A549 (cell line): ENCODE measurements around the gene VWA8. TPM values are rescaled to one million over a fixed set of nuclear protein-coding genes. Genes with fewer than 3 reads are reported as not detected.

Source experiments
- ATAC-seq, 2 experiments: fragments of 200-7000 bp in 1 of 2; fragments of >200 bp in 1 of 2; cut with Nextera tagmentation in 1 of 2; cut with Tn5 transposase in 1 of 2; 3 replicates each; pipeline versions ENCODE4 v1.8.0 to v1.9.1; 2018 to 2020; ENCODE audit warnings: mild to moderate bottlenecking in 1 of 2, moderate library complexity in 1 of 2
- CTCF ChIA-PET: fragments of 300-600 bp; sonication (Branson Sonifier 250); formaldehyde crosslinking; extraction: SDS; loops from one replicate; lab custom pipeline; 2021; ENCODE audit warnings: antibody characterized with exemption, inconsistent platforms; lab: Yijun Ruan, JAX
- POLR2A ChIA-PET: fragments of 350-600 bp; formaldehyde crosslinking; extraction: SDS; loops from one replicate; lab custom pipeline; 2021; ENCODE audit warnings: antibody characterized with exemption, inconsistent platforms; lab: Yijun Ruan, JAX
- DNase-seq, 2 experiments: peaks; one replicate each; pipeline versions ENCODE4 v3.0.0 to v3.0.0-alpha.2; 2011 to 2016; ENCODE audit warnings: low read depth in 1 of 2, low spot score in 1 of 2
- FAIRE-seq: peaks from 2 replicates; lab custom pipeline; 2011; peaks lifted over from hg19 to GRCh38; lab: Jason Lieb, UNC
- H3K27ac ChIP-seq, 2 experiments: fragments of >200 bp; sonication (Bioruptor Twin); formaldehyde crosslinking; 3 replicates each; pipeline ENCODE4 v1.5.1; 2016 to 2017
- H3K4me1 ChIP-seq: fragments of >200 bp; sonication (Bioruptor Twin); formaldehyde crosslinking; 3 replicates; pipeline ENCODE4 v1.6.1; 2016
- H3K4me2 ChIP-seq: fragments of >200 bp; sonication (Bioruptor Twin); formaldehyde crosslinking; 3 replicates; pipeline ENCODE4 v1.6.1; 2016
- H3K4me3 ChIP-seq: fragments of >200 bp; sonication (Bioruptor Twin); formaldehyde crosslinking; 3 replicates; pipeline ENCODE4 v1.5.1; 2016
- H3K9me3 ChIP-seq: fragments of >200 bp; sonication (Bioruptor Twin); formaldehyde crosslinking; 3 replicates; pipeline ENCODE4 v1.6.1; 2016
- BCL3 ChIP-seq: fragments of >200 bp; sonication (Bioruptor Twin); formaldehyde crosslinking; IDR thresholded peaks from 3 replicates; pipeline ENCODE4 v1.6.1; 2016
- BHLHE40 ChIP-seq: IDR thresholded peaks from 2 replicates; pipeline ENCODE4 v1.6.1; 2012; ENCODE audit warnings: low read depth, low read length, inconsistent platforms
- CHD2 ChIP-seq: fragments of 150-350 bp; IDR thresholded peaks from 2 replicates; pipeline ENCODE4 v1.6.1; 2014; ENCODE audit warnings: low read length; ENCODE audit not compliant: partially characterized antibody
- CHD4 ChIP-seq: fragments of 200-600 bp; sonication (generic); IDR thresholded peaks from 2 replicates; pipeline ENCODE4 v1.6.1; 2016; ENCODE audit warnings: antibody characterized with exemption, mild to moderate bottlenecking, borderline replicate concordance
- CTCF ChIP-seq: fragments of >200 bp; sonication (Bioruptor Twin); formaldehyde crosslinking; IDR thresholded peaks from 3 replicates; pipeline ENCODE4 v1.5.1; 2016
- EHMT2 ChIP-seq: fragments of 200-600 bp; sonication (generic); IDR thresholded peaks from 2 replicates; pipeline ENCODE4 v1.6.1; 2016; ENCODE audit warnings: antibody characterized with exemption, low read depth, mild to moderate bottlenecking, moderate library complexity
- HDAC2 ChIP-seq: fragments of 200-600 bp; sonication (generic); IDR thresholded peaks from 2 replicates; pipeline ENCODE4 v1.6.1; 2016
- HEYL ChIP-seq: fragments of 250-450 bp; sonication (Bioruptor Pico); IDR thresholded peaks from 2 replicates; pipeline ENCODE4 v1.8.0; 2021; ENCODE audit warnings: mild to moderate bottlenecking, moderate library complexity
- HMGXB4 ChIP-seq: fragments of 250-450 bp; sonication (Bioruptor Pico); IDR thresholded peaks from 2 replicates; pipeline ENCODE4 v1.5.0; 2021; ENCODE audit warnings: mild to moderate bottlenecking, moderate library complexity, borderline replicate concordance
- JUNB ChIP-seq: fragments of >200 bp; sonication (Bioruptor Twin); formaldehyde crosslinking; IDR thresholded peaks from 2 replicates; pipeline ENCODE4 v1.6.1; 2016
- MAFK ChIP-seq: fragments of 450-650 bp; IDR thresholded peaks from 2 replicates; pipeline ENCODE4 v1.6.1; 2014; ENCODE audit not compliant: partially characterized antibody
- PHF8 ChIP-seq: fragments of 200-600 bp; sonication (generic); IDR thresholded peaks from 2 replicates; pipeline ENCODE4 v1.6.1; 2016; ENCODE audit warnings: low read depth, mild to moderate bottlenecking, antibody characterized with exemption, moderate library complexity, borderline replicate concordance
- POLR2AphosphoS2 ChIP-seq: conservative IDR thresholded peaks from 2 replicates; pipeline ENCODE4 v1.6.1; 2012; ENCODE audit warnings: low read length, improper control_type of control experiment, inconsistent platforms
- RAD21 ChIP-seq, 2 experiments: fragments of >200 bp in 1 of 2; sonication (Bioruptor Twin) in 1 of 2; formaldehyde crosslinking in 1 of 2; IDR thresholded peaks in 1 of 2; conservative IDR thresholded peaks in 1 of 2; 2 replicates in 1 of 2; 3 replicates in 1 of 2; pipeline ENCODE4 v1.6.1; 2012 to 2018; ENCODE audit warnings: inconsistent platforms in 1 of 2
- ZFP36 ChIP-seq: fragments of 450-650 bp; IDR thresholded peaks from 2 replicates; pipeline ENCODE4 v1.6.1; 2014; ENCODE audit warnings: borderline replicate concordance; ENCODE audit not compliant: partially characterized antibody
- ZNF302 ChIP-seq: fragments of 250-450 bp; sonication (Bioruptor Pico); IDR thresholded peaks from 2 replicates; pipeline ENCODE4 v1.9.0; 2021; ENCODE audit warnings: inconsistent platforms, mild to moderate bottlenecking, moderate library complexity
- ZSCAN20 ChIP-seq: fragments of 250-450 bp; sonication (Bioruptor Pico); IDR thresholded peaks from 2 replicates; pipeline ENCODE4 v1.8.0; 2022; ENCODE audit warnings: mild to moderate bottlenecking, moderate library complexity
- WGBS: methylation state at CpG from one replicate; pipeline ENCODE4 v1.1.6; 2017; ENCODE audit errors: missing lambda C conversion rate; 5-methylcytosine and 5-hydroxymethylcytosine counted together
- polyA plus RNA-seq, 4 experiments: library from polyadenylated mRNA; depleted of rRNA in 3 of 4; stranded (reverse); fragments of >200 nt; fragmentation: RNase III in 1 of 4; extraction: RNeasy Plus Mini Kit Qiagen cat#74134 plus additional on column Dnase treatment in 1 of 4; gene quantifications; 2 replicates in 3 of 4; 3 replicates in 1 of 4; pipeline ENCODE4 v1.2.3, GENCODE V29; 2011 to 2017
- TF ChIP-seq, protein P1 (sequence below): fragments of 200-600 bp; sonication (generic); IDR thresholded peaks from 2 replicates; pipeline ENCODE4 v1.6.1; 2016; ENCODE audit warnings: antibody characterized with exemption, mild to moderate bottlenecking, moderate library complexity

Gene VWA8
- polyA plus RNA-seq, 2 of the 4 experiments (the other 2 are of a cell fraction): 6.4 to 15.3 TPM

DNA sequence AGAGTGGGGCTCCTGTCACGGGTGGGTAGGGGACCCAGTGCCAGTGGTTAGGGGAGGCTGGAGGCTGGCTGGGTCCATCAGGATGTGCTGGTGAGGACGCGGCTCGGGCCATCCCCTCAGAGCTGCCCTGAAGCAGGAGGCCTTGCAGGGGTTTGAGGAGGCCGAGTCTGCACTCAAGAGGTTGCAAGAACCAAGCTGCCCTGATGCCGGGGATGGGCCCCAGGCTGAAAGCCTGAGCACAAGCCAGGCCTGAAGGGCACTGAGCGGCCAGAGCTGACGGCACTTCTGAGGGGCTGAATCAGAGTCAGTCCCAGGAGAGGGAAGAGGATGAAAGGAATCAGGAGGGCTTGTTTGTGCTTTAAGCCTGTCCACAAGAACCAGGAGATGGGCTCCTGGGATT lies 410.6 kb downstream of the VWA8 start:
- no peak for TF ChIP-seq PHF8
- no peak for TF ChIP-seq CHD2
- TF ChIP-seq CTCF: no peak
- no peak for TF ChIP-seq POLR2AphosphoS2
- no peak for TF ChIP-seq BCL3
- TF ChIP-seq BHLHE40: no peak
- TF ChIP-seq ZSCAN20: no peak
- no peak for TF ChIP-seq HDAC2
- no peak for TF ChIP-seq JUNB
- no peak for TF ChIP-seq RAD21 (conservative IDR thresholded peaks at IDR 0.05 in 1 of 2, IDR thresholded peaks at IDR 0.05 in 1 of 2)
- TF ChIP-seq, all 56 proteins: peak for 0
- ChIA-PET CTCF (no interaction called here), POLR2A (no interaction called here)
- Histone ChIP-seq H3K9me3 (no peaks in the 10 kb centered on the region), H3K27ac (no peak overlapping the region), H3K4me2 (no peak overlapping the region), H3K4me1 (no peaks in the 10 kb centered on the region), H3K4me3 (no peak overlapping the region)
- FAIRE-seq (no peak), ATAC-seq (no peak), DNase-seq (no peak)
- 100% methylated on average over 3 of the region's 8 CpGs for WGBS

DNA sequence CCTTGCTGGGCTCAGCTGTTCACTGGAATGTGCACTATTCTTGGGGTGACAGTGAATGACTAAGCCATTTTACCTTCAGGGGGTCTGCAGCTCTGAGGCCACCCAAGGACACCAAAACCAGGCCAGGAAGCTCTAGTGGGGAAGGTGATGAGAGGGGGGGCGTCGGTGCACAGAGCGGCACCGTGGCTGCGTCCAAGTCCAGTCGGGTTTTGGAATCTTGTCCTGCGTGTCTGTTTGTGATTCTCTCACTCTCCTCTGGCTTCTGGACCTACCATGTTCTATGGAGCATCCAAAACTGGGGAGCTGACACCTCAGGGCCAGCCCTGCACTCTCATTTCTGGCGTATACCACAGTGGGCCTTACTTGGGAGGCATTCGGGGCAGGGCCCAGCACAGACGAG lies 411.4 kb downstream of the VWA8 start:
- Histone ChIP-seq H3K4me3 (no peak overlapping the region), H3K9me3 (no peaks in the 10 kb centered on the region), H3K27ac (no peak overlapping the region), H3K4me2 (no peak overlapping the region), H3K4me1 (no peaks in the 10 kb centered on the region)
- TF ChIP-seq HEYL (CRISPR knock-in tag): no peak
- TF ChIP-seq ZFP36: no peak
- TF ChIP-seq CHD4: no peak
- no peak for TF ChIP-seq RAD21 (conservative IDR thresholded peaks at IDR 0.05 in 1 of 2, IDR thresholded peaks at IDR 0.05 in 1 of 2)
- no peak for TF ChIP-seq ZNF302 (CRISPR knock-in tag)
- TF ChIP-seq, protein P1, sequence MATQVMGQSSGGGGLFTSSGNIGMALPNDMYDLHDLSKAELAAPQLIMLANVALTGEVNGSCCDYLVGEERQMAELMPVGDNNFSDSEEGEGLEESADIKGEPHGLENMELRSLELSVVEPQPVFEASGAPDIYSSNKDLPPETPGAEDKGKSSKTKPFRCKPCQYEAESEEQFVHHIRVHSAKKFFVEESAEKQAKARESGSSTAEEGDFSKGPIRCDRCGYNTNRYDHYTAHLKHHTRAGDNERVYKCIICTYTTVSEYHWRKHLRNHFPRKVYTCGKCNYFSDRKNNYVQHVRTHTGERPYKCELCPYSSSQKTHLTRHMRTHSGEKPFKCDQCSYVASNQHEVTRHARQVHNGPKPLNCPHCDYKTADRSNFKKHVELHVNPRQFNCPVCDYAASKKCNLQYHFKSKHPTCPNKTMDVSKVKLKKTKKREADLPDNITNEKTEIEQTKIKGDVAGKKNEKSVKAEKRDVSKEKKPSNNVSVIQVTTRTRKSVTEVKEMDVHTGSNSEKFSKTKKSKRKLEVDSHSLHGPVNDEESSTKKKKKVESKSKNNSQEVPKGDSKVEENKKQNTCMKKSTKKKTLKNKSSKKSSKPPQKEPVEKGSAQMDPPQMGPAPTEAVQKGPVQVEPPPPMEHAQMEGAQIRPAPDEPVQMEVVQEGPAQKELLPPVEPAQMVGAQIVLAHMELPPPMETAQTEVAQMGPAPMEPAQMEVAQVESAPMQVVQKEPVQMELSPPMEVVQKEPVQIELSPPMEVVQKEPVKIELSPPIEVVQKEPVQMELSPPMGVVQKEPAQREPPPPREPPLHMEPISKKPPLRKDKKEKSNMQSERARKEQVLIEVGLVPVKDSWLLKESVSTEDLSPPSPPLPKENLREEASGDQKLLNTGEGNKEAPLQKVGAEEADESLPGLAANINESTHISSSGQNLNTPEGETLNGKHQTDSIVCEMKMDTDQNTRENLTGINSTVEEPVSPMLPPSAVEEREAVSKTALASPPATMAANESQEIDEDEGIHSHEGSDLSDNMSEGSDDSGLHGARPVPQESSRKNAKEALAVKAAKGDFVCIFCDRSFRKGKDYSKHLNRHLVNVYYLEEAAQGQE: no peak
- no peak for TF ChIP-seq EHMT2
- TF ChIP-seq HMGXB4 (CRISPR knock-in tag): no peak
- TF ChIP-seq MAFK: no peak
- FAIRE-seq (no peak), DNase-seq (no peak), ATAC-seq (no peak)
- CTCF ChIA-PET: no interaction called here
- 71% methylated on average over 3 of the region's 10 CpGs for WGBS
- POLR2A ChIA-PET: no interaction called here
